GM23338 (cell line): ENCODE results near the gene METRN. TPM values are rescaled to one million over a fixed set of nuclear protein-coding genes. Genes with fewer than 3 reads are reported as not detected.

Source experiments
- ATAC-seq: fragments of 200-7000 bp; cut with Tn5 transposase; 3 replicates; pipeline ENCODE4 v1.9.1; 2020
- DNase-seq: peaks from one replicate; pipeline ENCODE4 v3.0.0-alpha.2; 2015; ENCODE audit warnings: low spot score
- H2AFZ ChIP-seq: fragments of 200-600 bp; sonication (generic); 2 replicates; pipeline ENCODE4 v1.8.0; 2016; ENCODE audit warnings: antibody characterized with exemption, mild to moderate bottlenecking, moderate library complexity
- H3F3A ChIP-seq: fragments of 200-600 bp; sonication (generic); replicated peaks from 2 replicates; pipeline ENCODE4 v1.8.0; 2017; ENCODE audit warnings: antibody characterized with exemption, mixed run types, low read depth
- H3K27ac ChIP-seq: fragments of 200-600 bp; sonication (generic); 2 replicates; pipeline ENCODE4 v1.6.1; 2016; ENCODE audit warnings: low read depth
- H3K27me3 ChIP-seq: fragments of 200-600 bp; sonication (generic); 2 replicates; pipeline ENCODE4 v1.8.0; 2016; ENCODE audit warnings: mild to moderate bottlenecking, mixed run types, moderate library complexity; ENCODE audit not compliant: insufficient read depth
- H3K36me3 ChIP-seq: fragments of 200-600 bp; sonication (generic); 2 replicates; pipeline ENCODE4 v1.8.0; 2016; ENCODE audit warnings: mild to moderate bottlenecking; ENCODE audit not compliant: insufficient read depth
- H3K4me1 ChIP-seq: fragments of 200-600 bp; sonication (generic); 2 replicates; pipeline ENCODE4 v1.8.0; 2016; ENCODE audit warnings: mild to moderate bottlenecking, moderate library complexity; ENCODE audit not compliant: insufficient read depth
- H3K4me2 ChIP-seq: fragments of 200-600 bp; sonication (generic); 2 replicates; pipeline ENCODE4 v1.7.1; 2017; ENCODE audit warnings: mixed run types
- H3K4me3 ChIP-seq: fragments of 200-600 bp; sonication (generic); 2 replicates; pipeline ENCODE4 v1.6.1; 2016; ENCODE audit warnings: mixed run types
- H3K79me2 ChIP-seq: fragments of 200-600 bp; sonication (generic); replicated peaks from 2 replicates; pipeline ENCODE4 v1.8.0; 2017; ENCODE audit warnings: mild to moderate bottlenecking; ENCODE audit not compliant: insufficient read depth
- H3K9me2 ChIP-seq: fragments of 200-600 bp; sonication (generic); 2 replicates; pipeline ENCODE4 v1.8.0; 2017; ENCODE audit not compliant: insufficient read depth
- H4K20me1 ChIP-seq: fragments of 200-600 bp; sonication (generic); replicated peaks from 2 replicates; pipeline ENCODE4 v1.8.0; 2017; ENCODE audit warnings: mild to moderate bottlenecking; ENCODE audit not compliant: insufficient read depth
- H3K27ac Mint-ChIP-seq: 2 replicates; pipeline ENCODE4 v1.8.0; 2020; ENCODE audit warnings: inconsistent platforms, mild to moderate bottlenecking, moderate library complexity, mixed read lengths
- H3K27me3 Mint-ChIP-seq: 3 replicates; pipeline ENCODE4 v1.8.0; 2022; ENCODE audit warnings: low read depth, mild to moderate bottlenecking, moderate library complexity, mixed read lengths, inconsistent platforms; ENCODE audit not compliant: insufficient read depth, poor library complexity
- H3K36me3 Mint-ChIP-seq: 3 replicates; pipeline ENCODE4 v1.8.0; 2021; ENCODE audit warnings: low read depth, mild to moderate bottlenecking, inconsistent platforms, moderate library complexity, mixed read lengths
- H3K4me1 Mint-ChIP-seq: 3 replicates; pipeline ENCODE4 v1.8.0; 2020; ENCODE audit warnings: mild to moderate bottlenecking, inconsistent platforms, mixed read lengths
- H3K4me3 Mint-ChIP-seq: 3 replicates; pipeline ENCODE4 v1.8.0; 2021; ENCODE audit warnings: moderate library complexity, mild to moderate bottlenecking, inconsistent platforms, mixed read lengths
- H3K9me3 Mint-ChIP-seq: 3 replicates; pipeline ENCODE4 v1.8.0; 2020; ENCODE audit warnings: moderate library complexity, mild to moderate bottlenecking, inconsistent platforms, mixed read lengths
- ETS1 ChIP-seq: IDR thresholded peaks from 2 replicates; pipeline ENCODE4 v1.6.1; 2016; ENCODE audit warnings: antibody characterized with exemption
- EZH2 ChIP-seq: fragments of 200-600 bp; sonication (generic); IDR thresholded peaks from one replicate; pipeline ENCODE4 v1.8.0; 2017; ENCODE audit warnings: antibody characterized with exemption, mild to moderate bottlenecking, low read depth; ENCODE audit not compliant: unreplicated experiment
- EZH2phosphoT487 ChIP-seq: fragments of 200-600 bp; sonication (generic); IDR thresholded peaks from one replicate; pipeline ENCODE4 v1.8.1; 2018; ENCODE audit warnings: antibody characterized with exemption; ENCODE audit not compliant: unreplicated experiment
- JUNB ChIP-seq: IDR thresholded peaks from one replicate; pipeline ENCODE4 v1.6.1; 2016; ENCODE audit warnings: antibody characterized with exemption; ENCODE audit not compliant: unreplicated experiment
- REST ChIP-seq: IDR thresholded peaks from one replicate; pipeline ENCODE4 v1.6.1; 2018; ENCODE audit warnings: antibody characterized with exemption; ENCODE audit not compliant: unreplicated experiment
- ZNF331 ChIP-seq: fragments of 250-450 bp; sonication (Bioruptor Pico); IDR thresholded peaks from 2 replicates; pipeline ENCODE4 v1.5.0; 2020; ENCODE audit warnings: low read depth, mild to moderate bottlenecking, moderate library complexity
- ZNF462 ChIP-seq: fragments of 250-450 bp; sonication (Bioruptor Pico); IDR thresholded peaks from 2 replicates; pipeline ENCODE4 v1.5.0; 2020; ENCODE audit warnings: mild to moderate bottlenecking, moderate library complexity
- polyA plus RNA-seq: library from polyadenylated mRNA; unstranded; fragments of >200 nt; fragmentation: Nextera tagmentation; extraction: Ambion mirVana; gene quantifications from 2 replicates; pipeline ENCODE4 v1.2.1, GENCODE V29; 2016
- total RNA-seq: library from RNA; depleted of rRNA; stranded (reverse); fragments of >200 nt; shearing (Covaris generic); gene quantifications from 2 replicates; pipeline ENCODE4 v1.2.3, GENCODE V29; 2014

Gene METRN
- total and polyA plus RNA-seq, 2 experiments from 2014 or later, result 18.7 to 33.0 TPM

GRCh38 chr16:698911-699671 is 15.8 kb upstream of the METRN start:
- Mint-ChIP-seq H3K27ac (no peak overlapping the region), H3K27me3 (peaks cover 72% of the 10 kb centered on the region), H3K36me3 (no peaks in the 10 kb centered on the region), H3K9me3 (no peaks in the 10 kb centered on the region; the same call in 2 of the 3 replicates), H3K4me3 (no peak overlapping the region), H3K4me1 (peaks cover 3% of the 10 kb centered on the region; the same call in 1 of the 3 replicates)
- Histone ChIP-seq H2AFZ (no peak overlapping the region), H3K79me2 (no peaks in the 10 kb centered on the region), H3F3A (no peaks in the 10 kb centered on the region), H3K4me3 (no peak overlapping the region), H4K20me1 (no peaks in the 10 kb centered on the region; the same call in 1 of the 2 replicates), H3K36me3 (no peaks in the 10 kb centered on the region), H3K9me2 (no peaks in the 10 kb centered on the region), H3K27me3 (peaks cover 87% of the 10 kb centered on the region), H3K27ac (no peak overlapping the region), H3K4me1 (no peaks in the 10 kb centered on the region; the same call in 1 of the 2 replicates), H3K4me2 (no peak overlapping the region)
- ATAC-seq (no peak), DNase-seq (no peak)
- no peak for TF ChIP-seq EZH2phosphoT487
- no peak for TF ChIP-seq JUNB
- no peak for TF ChIP-seq EZH2

- no peak overlapping the region for H3K27ac ChIP-seq
- no peaks in the 10 kb centered on the region; the same call in 1 of the 2 replicates for H4K20me1 ChIP-seq
- peaks cover 84% of the 10 kb centered on the region for H3K27me3 ChIP-seq
- H3F3A ChIP-seq, result no peaks in the 10 kb centered on the region
- H3K36me3 ChIP-seq, result no peaks in the 10 kb centered on the region
- peaks cover 71% of the 10 kb centered on the region for H3K27me3 Mint-ChIP-seq
- H3K4me3 Mint-ChIP-seq, result no peak overlapping the region
- peak overlapping the region; percentile 46 for H3K4me3 ChIP-seq
- no peaks in the 10 kb centered on the region for H3K79me2 ChIP-seq
- peak; percentile 79 for ATAC-seq
- H3K36me3 Mint-ChIP-seq, result no peaks in the 10 kb centered on the region
- peak; percentile 71 for DNase-seq
- peak overlapping the region; percentile 68; the same call in 1 of the 2 replicates for H3K4me2 ChIP-seq
- no peaks in the 10 kb centered on the region; the same call in 2 of the 3 replicates for H3K9me3 Mint-ChIP-seq
- no peak overlapping the region for H3K27ac Mint-ChIP-seq
- H3K4me1 Mint-ChIP-seq, result no peaks in the 10 kb centered on the region
- H2AFZ ChIP-seq, result no peak overlapping the region
- no peaks in the 10 kb centered on the region for H3K9me2 ChIP-seq
- H3K4me1 ChIP-seq, result no peaks in the 10 kb centered on the region; the same call in 1 of the 2 replicates
- TF ChIP-seq REST, result peak; percentile 84
- TF ChIP-seq EZH2, result peak; percentile 39
- TF ChIP-seq ZNF462, result no peak
- no peak for TF ChIP-seq EZH2phosphoT487
- no peak for TF ChIP-seq ZNF331 (CRISPR knock-in tag)
- no peak for TF ChIP-seq ETS1
These were observed 14.0 kb upstream of the METRN start for GRCh38 chr16:700684-701584.
